ENCODE results near the gene ARL6IP5. TPM values are rescaled to one million over a fixed set of nuclear protein-coding genes. Genes with fewer than 3 reads are reported as not detected.

ARL6IP5 gene
- total RNA-seq, 4 donors from 2014 or later: 113 to 153 (median 133) TPM

GRCh38 chr3:69119681-69120080 is 34.9 kb downstream of the ARL6IP5 start:
- DNase-seq (ENCODE audit: low spot score in 2 of 2): no peak
- Histone ChIP-seq H3K4me3 (no peak overlapping the region), H3K27me3 (no peaks in the 10 kb centered on the region), H3K9me3 (no peaks in the 10 kb centered on the region), H3K36me3 (no peaks in the 10 kb centered on the region), H3K27ac (no peak overlapping the region), H3K4me1 (peaks cover 0 to 9% (median 3%) of the 10 kb centered on the region in 4 donors)
- 94 to 96% methylated on average over 5 of the region's 5 CpGs for WGBS, 2 donors
- TF ChIP-seq CTCF (IDR thresholded peaks at IDR 0.05) (no peak), EP300 (IDR thresholded peaks at IDR 0.05) (no peak), POLR2A (IDR thresholded peaks at IDR 0.05) (no peak)

GRCh38 chr3:69120879-69121464 is 36.2 kb downstream of the ARL6IP5 start:
- no peak overlapping the region for H3K27ac ChIP-seq

GRCh38 chr3:69121513-69121912 is 36.8 kb downstream of the ARL6IP5 start:
- Histone ChIP-seq H3K36me3 (no peaks in the 10 kb centered on the region), H3K27ac (no peak overlapping the region), H3K4me1 (peaks cover 0 to 9% (median 3%) of the 10 kb centered on the region in 4 donors), H3K9me3 (no peaks in the 10 kb centered on the region), H3K4me3 (no peak overlapping the region), H3K27me3 (no peaks in the 10 kb centered on the region)
- DNase-seq (ENCODE audit: low spot score in 2 of 2): no peak
- TF ChIP-seq EP300 (IDR thresholded peaks at IDR 0.05) (no peak), CTCF (IDR thresholded peaks at IDR 0.05) (no peak), POLR2A (IDR thresholded peaks at IDR 0.05) (no peak)
- WGBS, 2 donors: 79 to 86% methylated on average over 6 of the region's 6 CpGs

More at GRCh38 chr3:69120879-69121464, 36.2 kb downstream of the ARL6IP5 start:
- no peak for TF ChIP-seq EP300 (IDR thresholded peaks at IDR 0.05)
- TF ChIP-seq POLR2A (IDR thresholded peaks at IDR 0.05): no peak
- peak; percentile 78 to 93 (median 88) for TF ChIP-seq CTCF (IDR thresholded peaks at IDR 0.05)
- WGBS, 2 donors: 3% methylated on average over 1 of the region's 1 CpG
- Histone ChIP-seq H3K27me3 (no peaks in the 10 kb centered on the region), H3K9me3 (no peaks in the 10 kb centered on the region), H3K36me3 (no peaks in the 10 kb centered on the region), H3K4me3 (no peak overlapping the region), H3K4me1 (peaks cover 0 to 9% (median 3%) of the 10 kb centered on the region in 4 donors)
- DNase-seq (ENCODE audit: low spot score in 2 of 2): peak; percentile 73 to 89

GRCh38 chr3:69121950-69122349 is 37.2 kb downstream of the ARL6IP5 start:
- 50 to 55% methylated on average over 8 of the region's 8 CpGs for WGBS, 2 donors

More at GRCh38 chr3:69121950-69122349, 37.2 kb downstream of the ARL6IP5 start:
- Histone ChIP-seq H3K4me1 (peaks cover 0 to 9% (median 1%) of the 10 kb centered on the region in 4 donors), H3K27me3 (no peaks in the 10 kb centered on the region), H3K36me3 (no peaks in the 10 kb centered on the region), H3K9me3 (no peaks in the 10 kb centered on the region), H3K4me3 (no peak overlapping the region), H3K27ac (no peak overlapping the region)
- no peak for DNase-seq (ENCODE audit: low spot score in 2 of 2)
- TF ChIP-seq EP300 (IDR thresholded peaks at IDR 0.05): no peak
- TF ChIP-seq POLR2A (IDR thresholded peaks at IDR 0.05): no peak
- no peak for TF ChIP-seq CTCF (IDR thresholded peaks at IDR 0.05)

Measured in tibial nerve (tissue), 4 donors.